MCF 10A (cell line): ENCODE results near the gene IFI44. TPM values are rescaled to one million over a fixed set of nuclear protein-coding genes. Genes with fewer than 3 reads are reported as not detected.

Source experiments
- BruUV-seq: library from RNA; stranded (reverse); fragments of 400-500 nt; replicated peaks from 2 replicates; lab custom pipeline; 2021; lab: Mats Ljungman, UMichigan
- CTCF ChIA-PET: fragments of 300-600 bp; sonication (Branson Sonifier 250); formaldehyde crosslinking; extraction: SDS; loops from one replicate; lab custom pipeline; 2021; ENCODE audit warnings: antibody characterized with exemption, inconsistent platforms; lab: Yijun Ruan, JAX
- POLR2A ChIA-PET: fragments of 300-600, 350-650 bp; sonication (Branson Sonifier 250); formaldehyde crosslinking; extraction: SDS; loops from one replicate; lab custom pipeline; 2020; ENCODE audit warnings: antibody characterized with exemption, inconsistent platforms; lab: Yijun Ruan, JAX
- DNase-seq: peaks from one replicate; pipeline ENCODE4 v3.0.0-alpha.2; 2018; ENCODE audit not compliant: unreplicated experiment
- H3K27ac Mint-ChIP-seq: one replicate; pipeline ENCODE4 v1.8.0; 2022; ENCODE audit warnings: mild to moderate bottlenecking, low read depth, mixed read lengths; ENCODE audit not compliant: unreplicated experiment
- H3K27me3 Mint-ChIP-seq: one replicate; pipeline ENCODE4 v1.8.0; 2022; ENCODE audit warnings: mixed read lengths; ENCODE audit not compliant: insufficient read depth, unreplicated experiment
- H3K36me3 Mint-ChIP-seq: one replicate; pipeline ENCODE4 v1.8.0; 2022; ENCODE audit warnings: mild to moderate bottlenecking, moderate library complexity, mixed read lengths; ENCODE audit not compliant: insufficient read depth, unreplicated experiment
- H3K4me1 Mint-ChIP-seq: one replicate; pipeline ENCODE4 v1.8.0; 2022; ENCODE audit warnings: mixed read lengths; ENCODE audit not compliant: insufficient read depth, unreplicated experiment
- H3K4me3 Mint-ChIP-seq: one replicate; pipeline ENCODE4 v1.8.0; 2022; ENCODE audit warnings: mild to moderate bottlenecking, moderate library complexity, mixed read lengths; ENCODE audit not compliant: unreplicated experiment
- H3K9me3 Mint-ChIP-seq: one replicate; pipeline ENCODE4 v1.8.0; 2022; ENCODE audit warnings: mixed read lengths; ENCODE audit not compliant: unreplicated experiment
- intact Hi-C: fragments of 100-400 bp; cut with micrococcal nuclease; formaldehyde crosslinking; loops from 2 replicates; pipeline ENCODE4 v1.14.1; 2022
- total RNA-seq: library from RNA; stranded (reverse); gene quantifications from 2 replicates; pipeline ENCODE4 v1.2.3, GENCODE V29; 2022
- TF ChIP-seq, protein P1 (sequence below): fragments of 200-600 bp; IDR thresholded peaks from one replicate; pipeline ENCODE4 v1.8.0; 2022; ENCODE audit warnings: antibody characterized with exemption, mild to moderate bottlenecking; ENCODE audit not compliant: unreplicated experiment

The IFI44 gene
- total RNA-seq, 1 experiment from 2014 or later = 7.5 TPM

DNA sequence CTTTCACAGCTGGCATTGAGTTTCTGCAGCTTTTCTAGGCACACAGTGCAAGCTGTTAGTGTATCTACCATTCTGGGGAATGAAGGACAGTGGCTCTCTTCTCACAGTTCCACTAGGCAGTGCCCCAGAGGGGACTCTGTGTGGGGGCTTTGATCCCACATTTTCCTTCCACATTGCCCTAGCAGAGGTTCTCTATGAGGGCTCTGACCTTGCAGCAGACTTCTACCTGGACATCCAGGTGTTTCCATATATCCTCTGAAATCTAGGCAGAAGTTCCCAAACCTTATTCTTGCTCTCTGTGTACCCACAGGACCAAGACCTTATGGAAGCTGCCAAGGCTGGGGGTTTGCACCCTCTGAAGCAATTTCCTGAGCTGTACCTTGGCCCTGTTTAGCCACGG lies 2.4 kb upstream of the IFI44 start:
- H3K4me1 Mint-ChIP-seq = no peaks in the 10 kb centered on the region
- CTCF ChIA-PET = interaction anchor here (0.7 to 1.3 kb wide), 2 partner anchors 13 to 27 kb away, joined by 3 read pairs; no protein-coding TSS in a partner anchor
- POLR2A ChIA-PET = interaction anchor here (0.9 to 1.5 kb wide), 2 partner anchors 11 to 27 kb away, joined by 3 to 6 read pairs; partner anchors contain the start of gene IFI44L
- no peak overlapping the region for H3K4me3 Mint-ChIP-seq
- H3K27ac Mint-ChIP-seq = no peak overlapping the region
- peaks cover 18% of the 10 kb centered on the region for H3K36me3 Mint-ChIP-seq
- intact Hi-C loops = no loop called here
- no TSS peak for BruUV-seq
- H3K27me3 Mint-ChIP-seq = no peaks in the 10 kb centered on the region
- no peaks in the 10 kb centered on the region for H3K9me3 Mint-ChIP-seq
- no peak for DNase-seq
- TF ChIP-seq, protein P1, sequence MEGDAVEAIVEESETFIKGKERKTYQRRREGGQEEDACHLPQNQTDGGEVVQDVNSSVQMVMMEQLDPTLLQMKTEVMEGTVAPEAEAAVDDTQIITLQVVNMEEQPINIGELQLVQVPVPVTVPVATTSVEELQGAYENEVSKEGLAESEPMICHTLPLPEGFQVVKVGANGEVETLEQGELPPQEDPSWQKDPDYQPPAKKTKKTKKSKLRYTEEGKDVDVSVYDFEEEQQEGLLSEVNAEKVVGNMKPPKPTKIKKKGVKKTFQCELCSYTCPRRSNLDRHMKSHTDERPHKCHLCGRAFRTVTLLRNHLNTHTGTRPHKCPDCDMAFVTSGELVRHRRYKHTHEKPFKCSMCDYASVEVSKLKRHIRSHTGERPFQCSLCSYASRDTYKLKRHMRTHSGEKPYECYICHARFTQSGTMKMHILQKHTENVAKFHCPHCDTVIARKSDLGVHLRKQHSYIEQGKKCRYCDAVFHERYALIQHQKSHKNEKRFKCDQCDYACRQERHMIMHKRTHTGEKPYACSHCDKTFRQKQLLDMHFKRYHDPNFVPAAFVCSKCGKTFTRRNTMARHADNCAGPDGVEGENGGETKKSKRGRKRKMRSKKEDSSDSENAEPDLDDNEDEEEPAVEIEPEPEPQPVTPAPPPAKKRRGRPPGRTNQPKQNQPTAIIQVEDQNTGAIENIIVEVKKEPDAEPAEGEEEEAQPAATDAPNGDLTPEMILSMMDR = no peak

DNA sequence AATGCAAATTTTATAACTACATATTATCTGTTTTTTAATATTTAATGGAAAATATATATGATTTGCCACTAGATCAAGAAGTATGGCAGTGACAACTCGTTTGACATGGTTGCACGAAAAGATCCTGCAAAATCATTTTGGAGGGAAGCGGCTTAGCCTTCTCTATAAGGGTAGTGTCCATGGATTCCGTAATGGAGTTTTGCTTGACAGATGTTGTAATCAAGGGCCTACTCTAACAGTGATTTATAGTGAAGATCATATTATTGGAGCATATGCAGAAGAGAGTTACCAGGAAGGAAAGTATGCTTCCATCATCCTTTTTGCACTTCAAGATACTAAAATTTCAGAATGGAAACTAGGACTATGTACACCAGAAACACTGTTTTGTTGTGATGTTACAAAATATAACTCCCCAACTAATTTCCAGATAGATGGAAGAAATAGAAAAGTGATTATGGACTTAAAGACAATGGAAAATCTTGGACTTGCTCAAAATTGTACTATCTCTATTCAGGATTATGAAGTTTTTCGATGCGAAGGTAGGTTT lies 556 bp downstream of the IFI44 start:
- H3K27me3 Mint-ChIP-seq = no peaks in the 10 kb centered on the region
- ChIA-PET CTCF (interaction anchor here (0.7 to 1.2 kb wide), 3 partner anchors 24 to 33 kb away, joined by 3 to 4 read pairs (median 3); no protein-coding TSS in a partner anchor), POLR2A (interaction anchor here (1.0 to 1.3 kb wide), 5 partner anchors 12 to 30 kb away, joined by 3 to 19 read pairs (median 4); partner anchors contain the start of gene IFI44L)
- peaks cover 6% of the 10 kb centered on the region for H3K36me3 Mint-ChIP-seq
- TF ChIP-seq, protein P1 = no peak
- no peaks in the 10 kb centered on the region for H3K4me1 Mint-ChIP-seq
- TSS peak; percentile 60 for BruUV-seq
- intact Hi-C loops = no loop called here
- no peak for DNase-seq
- H3K4me3 Mint-ChIP-seq = no peak overlapping the region
- no peaks in the 10 kb centered on the region for H3K9me3 Mint-ChIP-seq
- H3K27ac Mint-ChIP-seq = no peak overlapping the region

DNA sequence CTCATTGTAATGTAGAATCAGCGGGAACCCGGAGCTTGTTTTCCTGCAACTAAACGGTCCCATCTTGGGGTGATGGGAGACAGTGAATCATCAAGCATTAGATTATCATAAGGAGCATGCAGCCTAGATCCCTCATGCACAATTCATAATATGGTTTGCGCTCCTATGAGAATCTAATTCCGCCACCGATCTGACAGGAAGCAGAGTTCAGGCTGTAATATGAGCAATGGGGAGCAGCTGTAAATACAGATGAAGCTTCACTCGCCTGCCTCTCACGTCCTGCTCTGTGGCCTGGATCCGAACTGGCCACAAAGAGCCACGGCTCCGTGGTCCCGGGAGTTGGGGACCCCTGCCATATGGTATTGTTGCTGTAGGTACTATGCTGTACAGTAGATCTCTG lies 1.6 kb downstream of the IFI44 start:
- intact Hi-C loops = no loop called here
- CTCF ChIA-PET = no interaction called here
- no peak overlapping the region for H3K4me3 Mint-ChIP-seq
- no peaks in the 10 kb centered on the region for H3K4me1 Mint-ChIP-seq
- no peak for DNase-seq
- BruUV-seq = no TSS peak
- no peaks in the 10 kb centered on the region for H3K27me3 Mint-ChIP-seq
- H3K36me3 Mint-ChIP-seq = peaks cover 6% of the 10 kb centered on the region
- H3K27ac Mint-ChIP-seq = no peak overlapping the region
- POLR2A ChIA-PET = no interaction called here
- TF ChIP-seq, protein P1 = no peak
- no peaks in the 10 kb centered on the region for H3K9me3 Mint-ChIP-seq

DNA sequence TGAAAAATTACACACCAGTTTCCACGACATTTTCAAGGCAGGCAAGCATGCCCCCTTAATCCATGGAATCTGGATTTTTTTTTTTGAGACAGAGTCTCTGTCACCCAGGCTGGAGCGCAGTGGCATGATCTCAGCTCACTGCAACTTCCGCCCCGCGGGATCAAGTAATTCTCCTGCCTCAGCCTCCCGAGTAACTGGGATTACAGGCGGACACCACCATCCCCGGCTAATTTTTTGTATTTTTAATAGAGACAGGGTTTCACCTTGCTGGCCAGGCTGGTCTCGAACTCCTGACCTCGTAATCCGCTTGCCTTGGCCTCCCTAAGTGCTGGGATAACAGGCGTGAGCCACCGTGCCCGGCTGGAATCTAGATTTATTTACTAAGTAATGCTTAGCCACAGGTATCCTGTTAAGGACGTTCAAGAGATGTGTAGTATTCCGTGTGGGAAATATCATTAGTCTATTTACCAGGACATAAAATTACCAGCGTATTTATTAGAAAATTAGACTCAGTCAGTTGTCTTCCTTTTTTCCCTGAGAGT lies 2.5 kb downstream of the IFI44 start:
- Mint-ChIP-seq H3K36me3 (peaks cover 6% of the 10 kb centered on the region), H3K4me3 (no peak overlapping the region), H3K27me3 (no peaks in the 10 kb centered on the region), H3K9me3 (no peaks in the 10 kb centered on the region), H3K4me1 (no peaks in the 10 kb centered on the region), H3K27ac (no peak overlapping the region)
- ChIA-PET POLR2A (interaction anchor here (0.7 kb wide), 1 partner anchor 32 kb away, joined by 3 read pairs; the partner anchor contains the start of gene IFI44L), CTCF (no interaction called here)
- intact Hi-C loops = no loop called here
- TF ChIP-seq, protein P1 = no peak
- no peak for DNase-seq
- BruUV-seq = no TSS peak
